ENCODE data around the gene FBXL7.
A peak's percentile ranks its signal among the peaks of the same experiment; 100 is the strongest.

Gene FBXL7

GRCh38 chr5:15791859-15792258, 291.9 kb downstream of the FBXL7 start:
- FAIRE-seq (no peak), DNase-seq (ENCODE audit: insufficient read length, low spot score) (no peak)
- no peak for TF ChIP-seq CTCF (IDR thresholded peaks at IDR 0.05; ENCODE audit: insufficient read depth, missing control alignments)

GRCh38 chr5:15794052-15794985, 294.3 kb downstream of the FBXL7 start:
- no peak for DNase-seq (ENCODE audit: insufficient read length, low spot score)

GRCh38 chr5:15796096-15796495, 296.1 kb downstream of the FBXL7 start:
- TF ChIP-seq CTCF (IDR thresholded peaks at IDR 0.05; ENCODE audit: insufficient read depth, missing control alignments), result no peak
- DNase-seq (ENCODE audit: insufficient read length, low spot score), result no peak
- FAIRE-seq, result no peak

More at GRCh38 chr5:15794052-15794985, 294.3 kb downstream of the FBXL7 start:
- FAIRE-seq, result no peak
- TF ChIP-seq CTCF (IDR thresholded peaks at IDR 0.05; ENCODE audit: insufficient read depth, missing control alignments), result peak; percentile 27

GRCh38 chr5:15796557-15796956, 296.6 kb downstream of the FBXL7 start:
- no peak for TF ChIP-seq CTCF (IDR thresholded peaks at IDR 0.05; ENCODE audit: insufficient read depth, missing control alignments)
- FAIRE-seq (no peak), DNase-seq (ENCODE audit: insufficient read length, low spot score) (no peak)

- DNase-seq (ENCODE audit: insufficient read length, low spot score), result no peak
- no peak for TF ChIP-seq CTCF (IDR thresholded peaks at IDR 0.05; ENCODE audit: insufficient read depth, missing control alignments)
- FAIRE-seq, result no peak
Observed at GRCh38 chr5:15797116-15797515, 297.1 kb downstream of the FBXL7 start.

- no peak for TF ChIP-seq CTCF (IDR thresholded peaks at IDR 0.05; ENCODE audit: insufficient read depth, missing control alignments)
Observed at GRCh38 chr5:15798006-15798405, 298.0 kb downstream of the FBXL7 start.

GRCh38 chr5:15799014-15799413, 299.0 kb downstream of the FBXL7 start:
- FAIRE-seq, result no peak
- TF ChIP-seq CTCF (IDR thresholded peaks at IDR 0.05; ENCODE audit: insufficient read depth, missing control alignments), result no peak
- no peak for DNase-seq (ENCODE audit: insufficient read length, low spot score)

More at GRCh38 chr5:15798006-15798405, 298.0 kb downstream of the FBXL7 start:
- FAIRE-seq, result no peak
- no peak for DNase-seq (ENCODE audit: insufficient read length, low spot score)
